ENCODE measurements around the gene ELAPOR1. TPM values are rescaled to one million over a fixed set of nuclear protein-coding genes. Genes with fewer than 3 reads are reported as not detected.

The ELAPOR1 gene, protein sequence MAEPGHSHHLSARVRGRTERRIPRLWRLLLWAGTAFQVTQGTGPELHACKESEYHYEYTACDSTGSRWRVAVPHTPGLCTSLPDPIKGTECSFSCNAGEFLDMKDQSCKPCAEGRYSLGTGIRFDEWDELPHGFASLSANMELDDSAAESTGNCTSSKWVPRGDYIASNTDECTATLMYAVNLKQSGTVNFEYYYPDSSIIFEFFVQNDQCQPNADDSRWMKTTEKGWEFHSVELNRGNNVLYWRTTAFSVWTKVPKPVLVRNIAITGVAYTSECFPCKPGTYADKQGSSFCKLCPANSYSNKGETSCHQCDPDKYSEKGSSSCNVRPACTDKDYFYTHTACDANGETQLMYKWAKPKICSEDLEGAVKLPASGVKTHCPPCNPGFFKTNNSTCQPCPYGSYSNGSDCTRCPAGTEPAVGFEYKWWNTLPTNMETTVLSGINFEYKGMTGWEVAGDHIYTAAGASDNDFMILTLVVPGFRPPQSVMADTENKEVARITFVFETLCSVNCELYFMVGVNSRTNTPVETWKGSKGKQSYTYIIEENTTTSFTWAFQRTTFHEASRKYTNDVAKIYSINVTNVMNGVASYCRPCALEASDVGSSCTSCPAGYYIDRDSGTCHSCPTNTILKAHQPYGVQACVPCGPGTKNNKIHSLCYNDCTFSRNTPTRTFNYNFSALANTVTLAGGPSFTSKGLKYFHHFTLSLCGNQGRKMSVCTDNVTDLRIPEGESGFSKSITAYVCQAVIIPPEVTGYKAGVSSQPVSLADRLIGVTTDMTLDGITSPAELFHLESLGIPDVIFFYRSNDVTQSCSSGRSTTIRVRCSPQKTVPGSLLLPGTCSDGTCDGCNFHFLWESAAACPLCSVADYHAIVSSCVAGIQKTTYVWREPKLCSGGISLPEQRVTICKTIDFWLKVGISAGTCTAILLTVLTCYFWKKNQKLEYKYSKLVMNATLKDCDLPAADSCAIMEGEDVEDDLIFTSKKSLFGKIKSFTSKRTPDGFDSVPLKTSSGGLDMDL
- total RNA-seq: 0.67 and 0.69 TPM in 2 replicates

DNA sequence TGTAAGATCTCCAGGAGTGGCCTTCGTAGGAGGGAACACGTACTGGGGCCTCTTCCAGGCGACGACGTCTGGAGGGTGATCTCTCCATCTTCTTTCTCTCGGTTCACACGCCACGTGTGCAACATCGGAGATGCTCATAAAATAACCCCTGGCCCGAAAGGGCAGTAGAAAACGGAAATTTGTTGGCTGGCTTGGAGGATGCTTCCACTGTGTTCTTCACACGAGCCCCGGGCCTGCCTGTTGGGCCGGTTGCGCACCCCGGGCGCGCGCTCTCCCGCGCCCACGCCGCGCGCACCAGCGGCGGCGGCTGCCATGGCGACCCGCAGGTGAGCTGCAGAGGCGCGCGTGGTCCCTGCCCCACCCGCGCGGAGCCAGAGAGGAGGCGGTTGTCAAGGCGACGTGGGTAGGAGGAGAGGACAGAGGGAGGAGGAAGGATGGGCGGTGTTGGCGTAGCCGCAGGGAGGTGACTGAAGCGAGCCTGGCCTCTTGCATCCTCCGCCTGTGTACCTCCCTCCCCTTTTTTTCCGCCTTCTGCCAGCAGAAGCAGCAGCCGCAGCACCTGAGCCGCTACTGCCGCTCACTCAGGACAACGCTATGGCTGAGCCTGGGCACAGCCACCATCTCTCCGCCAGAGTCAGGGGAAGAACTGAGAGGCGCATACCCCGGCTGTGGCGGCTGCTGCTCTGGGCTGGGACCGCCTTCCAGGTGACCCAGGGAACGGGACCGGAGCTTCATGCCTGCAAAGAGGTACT lies at the start of gene ELAPOR1:
ELAPOR1 (plus strand) TSS at position 526 of the 752 bp plus-strand sequence; CDS start at position 595, 69 bp downstream.

DNA sequence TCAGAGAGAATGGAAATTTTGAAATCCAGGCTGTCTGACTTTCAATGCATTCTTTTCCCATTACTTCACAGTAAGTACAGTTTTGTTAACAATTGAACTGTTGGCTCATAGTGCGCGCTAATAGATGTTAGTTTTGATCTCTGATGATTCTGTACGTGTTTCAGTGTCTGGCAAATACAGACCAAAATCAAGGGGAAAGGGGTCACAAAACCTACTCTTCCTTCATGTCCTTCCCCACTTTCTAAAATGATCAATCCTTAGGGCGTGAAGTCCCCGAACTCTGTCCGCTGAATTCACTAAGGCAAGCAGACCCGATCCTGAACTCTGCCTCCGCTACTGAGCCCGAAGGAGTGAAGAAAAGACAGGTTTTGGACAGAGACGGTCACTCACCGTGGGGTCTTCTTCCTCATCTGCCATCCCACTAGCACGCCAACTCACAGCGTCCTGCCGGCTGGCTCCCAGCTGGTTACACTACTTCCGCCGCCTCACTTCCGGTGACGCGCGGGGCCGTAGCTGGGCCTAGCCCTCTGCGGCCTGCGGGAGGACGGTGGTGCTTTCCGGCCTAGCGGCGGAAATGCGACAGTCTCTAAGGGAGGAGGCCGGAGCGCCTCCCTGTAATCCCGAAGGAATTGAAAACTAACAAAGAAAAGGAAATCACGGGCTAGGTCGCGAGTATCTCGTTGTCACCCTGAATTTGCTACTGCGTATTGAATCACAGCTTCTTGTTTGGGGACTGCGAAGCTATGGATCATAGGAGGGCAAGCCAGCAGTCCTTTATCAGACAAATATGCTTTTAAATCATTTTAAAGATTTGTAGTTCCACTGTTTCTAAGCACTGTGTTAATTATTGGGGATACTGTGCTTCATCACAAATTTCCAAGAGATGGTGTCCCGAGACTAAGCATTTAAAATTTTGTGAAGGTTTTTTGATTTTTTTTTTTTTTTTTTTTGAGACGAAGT lies 38.1 kb upstream of the ELAPOR1 start, which contains the start of gene TAF13:
TAF13 (minus strand) TSS at position 473 of the 960 bp plus-strand sequence; CDS start at position 417, 56 bp downstream.

DNA sequence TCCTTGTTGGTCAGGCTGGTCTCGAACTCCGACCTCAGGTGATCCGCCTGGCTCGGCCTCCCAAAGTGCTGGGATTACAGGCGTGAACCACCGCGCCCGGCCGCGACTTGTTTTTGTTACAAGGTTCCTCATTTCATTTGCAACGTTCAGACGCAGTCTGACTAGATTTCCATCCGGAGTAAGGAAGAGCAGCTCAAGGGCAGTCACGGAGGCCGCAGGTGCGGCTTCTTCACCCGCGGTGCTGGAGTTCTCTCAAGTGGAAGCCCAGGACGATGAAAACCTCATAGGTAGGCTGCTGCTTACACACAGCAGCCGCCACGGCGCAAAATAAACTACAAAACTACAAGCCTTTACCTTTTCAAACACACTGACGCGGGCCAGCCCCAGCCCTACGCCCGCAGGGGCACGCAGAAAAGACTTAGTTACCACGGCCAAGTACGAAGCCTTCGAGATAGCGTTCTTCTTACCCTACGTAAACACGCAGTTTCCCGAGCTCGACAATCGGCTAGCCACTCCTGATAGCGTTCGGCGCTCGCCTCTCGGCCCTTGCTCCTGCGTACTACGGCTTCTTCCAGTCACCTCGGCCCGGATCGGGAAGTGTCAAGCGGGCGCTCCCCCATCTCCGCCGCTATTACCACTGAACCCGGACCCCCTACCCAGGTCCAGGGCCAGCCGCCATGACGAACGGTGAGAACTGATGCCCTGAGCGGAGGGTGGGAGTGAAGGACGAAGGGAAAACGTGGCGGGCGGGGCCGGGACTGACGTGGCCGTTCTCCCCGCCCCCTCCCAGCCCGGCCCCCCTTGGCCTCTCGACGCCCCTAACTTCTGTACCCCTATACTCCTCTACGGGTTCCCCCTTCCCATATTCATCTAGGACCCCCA lies 23.5 kb upstream of the ELAPOR1 start, which contains the start of gene TMEM167B:
TMEM167B (plus strand) TSS at position 569 of the 882 bp plus-strand sequence; CDS start at position 678, 109 bp downstream.

Other genes starting within 250 kb of the ELAPOR1 start
- 19.5 and 23.0 TPM in 2 replicates for gene GPSM2, start 237.1 kb upstream of the ELAPOR1 start, total RNA-seq
- 22.4 and 27.6 TPM in 2 replicates for gene CLCC1, start 150.6 kb upstream of the ELAPOR1 start, total RNA-seq
- gene WDR47, start 72.0 kb upstream of the ELAPOR1 start, total RNA-seq: 12.0 and 12.5 TPM in 2 replicates
- gene TAF13, start 38.1 kb upstream of the ELAPOR1 start, total RNA-seq: 40.0 and 41.4 TPM in 2 replicates
- gene TMEM167B, start 23.4 kb upstream of the ELAPOR1 start, total RNA-seq: 12.3 and 13.1 TPM in 2 replicates
- gene SARS1, start 99.8 kb downstream of the ELAPOR1 start, total RNA-seq: 198 and 221 TPM in 2 replicates
- 0.25 and 0.27 TPM in 2 replicates for gene CELSR2, start 135.4 kb downstream of the ELAPOR1 start, total RNA-seq
- 18.6 and 19.3 TPM in 2 replicates for gene PSRC1, start 169.0 kb downstream of the ELAPOR1 start, total RNA-seq
- not detected in 2 replicates for gene MYBPHL, start 192.9 kb downstream of the ELAPOR1 start, total RNA-seq